HG03060 (cell line): ENCODE data around the gene RACK1.
"Not testable (repeated sequence)": the region's sequence is repeated elsewhere in the genome, so short reads cannot be mapped to it uniquely, and the experiment has no call there.

Experiments used
- ATAC-seq: cut with Tn5 transposase; IDR thresholded peaks from one replicate; pipeline ENCODE4 v1.9.1; 2021; ENCODE audit warnings: low read depth, moderate number of reproducible peaks; ENCODE audit not compliant: unreplicated experiment

The RACK1 gene

DNA sequence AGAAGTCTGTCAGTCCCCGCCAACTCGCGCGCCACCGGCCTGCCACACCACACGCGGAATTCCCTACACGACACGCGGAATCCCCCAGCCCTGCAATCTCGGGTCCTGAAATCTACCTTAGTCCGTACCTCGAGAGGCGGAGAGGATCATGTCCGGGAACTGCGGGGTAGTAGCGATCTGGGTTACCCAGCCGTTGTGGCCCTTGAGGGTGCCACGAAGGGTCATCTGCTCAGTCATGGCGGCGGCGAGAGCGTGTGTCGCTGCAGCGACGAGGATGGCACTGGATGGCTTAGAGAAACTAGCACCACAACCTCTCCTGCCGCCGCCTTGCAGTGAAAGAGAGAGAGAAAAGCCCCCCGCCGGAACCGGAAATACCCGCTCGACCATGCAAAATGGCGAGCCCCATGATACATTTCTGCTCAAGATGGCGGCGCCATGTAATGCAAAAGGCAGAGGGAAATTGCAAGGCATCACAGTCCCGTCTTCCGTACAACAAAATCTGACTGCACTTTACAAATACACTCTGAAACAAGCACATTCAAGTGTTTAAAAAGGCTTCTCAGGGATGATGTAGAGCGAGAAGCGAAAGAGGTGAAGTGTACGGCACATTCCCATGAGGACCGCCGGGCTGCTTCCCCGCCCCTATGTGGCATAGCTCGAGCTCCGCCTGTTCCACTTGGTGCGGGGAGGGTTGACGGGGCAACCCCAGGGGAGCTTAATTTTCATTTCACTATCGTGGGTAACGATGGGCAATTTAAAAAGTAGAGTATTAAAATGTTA, at the start of gene RACK1:
RACK1 (minus strand) TSS at position 343 of the 780 bp plus-strand sequence; CDS start at position 237, 106 bp downstream.
- ATAC-seq = peak; percentile 52

DNA sequence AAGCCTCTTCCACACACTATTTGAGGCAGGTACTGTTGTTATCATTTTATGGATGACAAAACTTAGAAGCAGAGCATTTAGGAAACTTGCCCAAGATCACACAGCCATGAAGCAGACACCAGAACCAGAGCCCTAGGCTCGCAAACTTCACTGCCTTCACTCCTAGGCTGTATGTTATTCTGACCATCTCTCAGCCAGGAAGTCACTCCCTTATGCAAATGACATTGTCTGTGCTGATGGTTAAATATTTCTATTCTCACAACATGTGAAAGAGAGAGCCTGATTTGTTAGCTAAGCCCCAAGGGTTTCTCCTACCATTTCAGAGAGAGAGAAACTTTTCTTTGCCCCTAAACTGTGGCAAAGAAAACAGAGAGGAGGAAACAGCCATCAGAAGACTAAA, 43.6 kb upstream of the RACK1 start:
- ATAC-seq = peak; percentile 44

DNA sequence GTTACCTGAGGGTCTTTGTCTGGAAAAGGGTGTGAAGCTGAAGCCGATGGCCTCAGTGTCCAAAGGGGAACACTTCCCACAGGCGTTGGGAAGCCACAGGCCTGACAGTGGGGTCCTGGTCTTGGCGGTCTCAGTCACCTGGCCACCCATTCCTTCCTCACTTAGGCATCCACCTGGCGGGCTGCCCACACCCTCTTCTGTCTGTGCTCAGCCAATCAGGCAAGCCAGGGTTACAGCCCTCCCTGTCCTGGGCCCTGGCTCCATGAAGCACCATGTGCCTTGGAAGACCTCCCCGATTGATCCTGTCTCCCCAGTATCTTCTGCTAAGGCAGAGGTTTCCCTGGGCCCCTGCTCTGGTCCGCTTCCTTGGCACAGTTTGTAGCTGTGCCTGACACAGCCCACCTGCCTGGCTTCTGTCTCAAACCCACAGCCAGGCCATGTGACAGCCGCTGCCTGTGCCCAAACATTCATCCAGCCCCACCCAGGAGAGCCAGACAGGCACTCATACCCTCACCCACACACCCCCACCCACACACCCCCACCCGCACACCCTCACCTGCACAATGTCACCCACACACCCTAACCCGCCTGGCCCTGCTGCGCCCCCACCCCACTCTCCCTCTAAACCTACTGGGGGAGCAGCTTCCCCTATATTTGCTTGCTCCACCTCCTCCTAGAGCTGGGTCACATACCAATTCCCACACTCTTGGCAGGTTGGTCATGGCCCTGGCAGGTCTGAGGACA, 42.4 kb upstream of the RACK1 start:
- not testable (repeated sequence) for ATAC-seq

DNA sequence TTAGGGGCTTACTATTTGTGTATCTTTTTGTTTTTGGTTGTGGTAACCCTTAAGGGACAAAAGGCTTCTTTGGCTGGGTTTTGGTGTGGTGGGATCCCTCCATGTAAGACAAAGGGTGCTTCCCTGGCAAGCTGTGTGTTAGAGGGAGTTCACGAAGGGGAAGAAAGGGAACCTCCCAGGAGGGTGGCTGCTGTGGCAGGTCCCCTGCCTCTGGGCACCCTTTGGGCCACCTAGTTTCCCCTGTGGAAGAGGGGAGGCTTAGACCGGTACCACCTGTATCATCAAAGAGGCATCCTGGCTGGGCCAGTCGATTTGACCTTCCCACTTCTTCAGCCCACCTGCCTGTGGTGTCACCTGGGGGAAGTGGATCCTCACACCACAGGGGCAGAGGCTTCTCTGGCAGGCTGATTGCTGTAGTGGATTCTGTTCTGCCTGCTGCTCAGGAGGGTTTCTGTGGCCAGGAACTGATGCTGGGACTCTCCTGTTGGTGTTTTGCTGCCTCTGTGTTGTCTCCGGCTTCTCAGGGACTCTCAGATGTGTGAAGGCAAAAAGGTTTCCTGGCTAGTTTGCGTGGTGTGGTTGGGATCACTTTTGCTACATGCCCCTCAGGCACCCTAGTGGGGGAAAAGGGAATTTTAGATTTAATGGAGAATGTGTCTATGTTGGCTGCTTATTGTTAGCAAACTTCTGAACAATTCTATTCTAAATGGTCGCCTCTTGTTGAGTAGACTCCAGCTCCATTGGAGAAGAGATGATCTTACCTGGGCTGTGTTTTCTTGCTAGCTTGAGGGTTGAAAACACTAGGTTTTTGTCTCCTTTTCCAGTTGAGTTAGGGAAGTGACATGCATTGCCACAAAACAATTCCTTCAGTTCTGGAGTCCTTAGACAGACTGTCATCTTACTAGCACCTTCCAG, 40.4 kb upstream of the RACK1 start:
- not testable (repeated sequence) for ATAC-seq

DNA sequence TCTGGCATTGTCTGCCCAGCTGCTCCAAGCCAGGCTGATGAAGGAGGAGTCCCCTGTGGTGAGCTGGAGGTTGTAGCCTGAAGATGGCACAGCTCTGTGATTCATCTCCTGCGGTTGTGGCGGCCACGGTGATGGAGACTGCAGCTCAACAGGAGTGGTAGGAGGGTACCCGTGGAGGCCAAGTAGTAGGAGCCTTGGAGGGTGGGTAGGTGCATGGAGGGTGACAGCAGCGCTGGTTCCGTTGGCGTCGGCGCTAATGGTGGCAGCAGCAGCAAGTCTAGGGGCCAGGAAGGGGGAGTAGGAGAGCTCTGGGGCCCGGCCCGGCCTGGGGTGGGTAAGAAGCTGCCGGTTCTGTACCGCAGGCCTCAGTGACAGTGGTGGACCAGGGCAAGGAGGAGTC, 39.6 kb upstream of the RACK1 start:
- no peak for ATAC-seq

DNA sequence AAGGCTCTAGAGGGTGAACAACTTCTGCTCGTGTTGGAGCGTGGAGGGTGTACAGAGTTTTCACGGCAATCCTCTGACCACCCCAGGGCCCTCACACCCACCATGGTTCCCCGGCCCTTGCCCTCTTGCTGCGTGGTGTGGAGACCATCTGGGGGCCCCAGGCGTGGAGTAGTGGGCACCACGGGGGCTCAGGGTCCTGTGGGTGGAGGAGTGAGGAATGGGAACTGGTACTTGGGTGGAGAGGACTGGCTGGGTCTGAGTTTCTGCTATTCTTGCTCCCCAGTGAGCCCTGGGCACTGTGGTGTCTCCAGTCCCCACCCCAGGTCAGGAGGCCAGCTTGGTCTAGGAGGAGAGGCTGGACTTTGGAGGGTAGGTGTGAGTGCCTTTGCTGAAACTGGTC, 39.2 kb upstream of the RACK1 start:
- ATAC-seq = no peak

DNA sequence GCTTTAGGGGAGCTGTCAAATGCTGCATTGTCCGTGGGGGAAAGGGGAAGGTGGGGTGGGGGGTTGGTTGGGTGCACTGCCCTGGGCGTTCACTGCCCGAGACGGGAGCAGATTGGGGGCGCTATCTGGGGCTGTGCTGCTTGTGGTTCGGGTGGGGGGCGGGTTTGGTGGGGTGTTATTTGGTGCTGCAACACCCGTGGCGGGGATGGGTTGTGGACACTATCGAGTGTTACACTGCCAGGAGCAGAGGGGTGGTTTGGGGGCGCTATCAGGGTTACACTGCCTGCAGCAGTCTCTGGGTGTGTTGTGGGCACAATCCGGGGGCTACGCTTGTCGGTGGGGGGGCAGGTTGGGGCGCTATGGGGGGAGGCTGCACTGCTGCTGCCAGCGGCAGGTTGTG, 38.7 kb upstream of the RACK1 start:
- not testable (repeated sequence) for ATAC-seq

DNA sequence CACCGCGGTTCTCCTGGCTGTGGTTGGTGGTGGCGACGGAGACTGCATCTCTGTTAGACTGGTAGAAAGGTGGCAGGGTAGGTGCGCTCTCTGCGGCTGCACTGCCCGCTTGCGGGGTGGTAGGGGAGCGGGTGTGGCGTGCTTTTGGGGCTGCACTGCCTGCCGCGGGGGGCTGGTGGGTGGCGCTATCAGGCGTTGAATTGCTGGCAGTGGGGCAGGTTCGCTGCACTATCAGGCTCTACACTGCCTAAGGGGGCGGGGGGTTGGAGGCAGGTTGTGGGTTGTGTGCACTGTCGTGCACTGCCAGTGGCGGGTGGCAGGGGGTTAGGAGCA, 38.2 kb upstream of the RACK1 start:
- ATAC-seq = no peak

DNA sequence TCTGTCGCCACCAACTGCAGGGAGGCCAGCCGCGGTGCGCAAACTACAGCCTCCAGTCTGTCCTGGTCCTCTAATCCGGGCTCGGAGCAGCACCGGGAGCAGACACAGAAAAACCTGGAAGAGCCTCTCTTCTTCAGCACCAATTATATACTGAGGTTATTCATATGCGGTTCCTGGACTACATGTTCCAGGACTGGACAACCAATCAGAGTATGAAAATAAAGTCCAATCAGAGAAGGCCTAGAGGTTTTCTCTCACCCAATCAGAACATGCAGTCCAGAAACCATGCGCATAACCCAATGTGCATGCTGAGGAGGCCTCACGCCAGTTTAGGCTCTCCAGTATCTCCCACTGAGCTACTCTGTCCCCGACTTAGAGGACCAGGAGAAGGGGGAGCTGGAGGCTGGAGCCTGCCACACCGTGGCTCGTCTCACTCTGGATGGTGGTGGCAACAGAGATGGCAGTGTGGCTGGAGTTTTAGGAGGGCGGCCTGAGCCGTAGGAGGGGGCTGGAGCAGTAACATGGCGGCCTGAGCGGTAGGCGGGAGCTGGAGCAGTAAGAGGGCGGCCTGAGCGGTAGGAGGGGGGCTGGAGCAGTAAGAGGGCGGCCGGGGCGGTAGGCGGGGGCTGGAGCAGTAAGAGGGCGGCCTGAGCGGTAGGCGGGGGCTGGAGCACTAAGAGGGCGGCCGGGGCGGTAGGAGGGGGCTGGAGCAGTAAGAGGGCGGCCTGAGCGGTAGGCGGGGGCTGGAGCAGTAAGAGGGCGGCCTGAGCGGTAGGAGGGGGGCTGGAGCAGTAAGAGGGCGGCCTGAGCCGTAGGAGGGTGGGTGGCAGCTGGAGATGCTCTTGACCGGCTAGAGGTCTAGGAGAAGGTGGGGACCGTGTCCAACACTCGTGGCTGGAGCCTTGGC, 37.6 kb upstream of the RACK1 start:
- ATAC-seq = no peak

DNA sequence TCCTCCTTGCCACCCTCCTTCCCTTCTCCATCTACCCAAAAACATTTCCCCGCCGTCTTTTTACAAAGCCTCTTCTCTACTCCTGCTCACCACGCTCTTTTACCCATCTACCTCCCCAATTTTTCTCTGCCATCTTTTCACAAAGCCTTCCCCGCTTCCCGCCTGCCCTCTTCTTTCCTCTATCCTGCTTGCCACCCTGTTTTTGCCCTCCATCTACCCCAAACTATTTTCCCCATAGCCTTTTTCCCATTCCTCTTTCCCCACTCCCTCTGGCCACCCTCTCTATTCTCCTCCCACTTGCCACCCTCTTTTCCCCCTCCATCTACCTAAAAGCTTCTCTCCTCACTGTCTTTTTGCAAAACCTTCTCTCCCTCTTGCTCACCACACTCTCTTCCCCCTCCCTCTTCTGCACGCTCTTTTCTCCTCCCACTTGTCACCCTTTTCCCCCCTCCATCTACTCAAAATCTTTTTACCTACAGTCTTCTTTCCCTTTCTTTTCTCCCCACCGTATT, 36.6 kb upstream of the RACK1 start:
- ATAC-seq = no peak

DNA sequence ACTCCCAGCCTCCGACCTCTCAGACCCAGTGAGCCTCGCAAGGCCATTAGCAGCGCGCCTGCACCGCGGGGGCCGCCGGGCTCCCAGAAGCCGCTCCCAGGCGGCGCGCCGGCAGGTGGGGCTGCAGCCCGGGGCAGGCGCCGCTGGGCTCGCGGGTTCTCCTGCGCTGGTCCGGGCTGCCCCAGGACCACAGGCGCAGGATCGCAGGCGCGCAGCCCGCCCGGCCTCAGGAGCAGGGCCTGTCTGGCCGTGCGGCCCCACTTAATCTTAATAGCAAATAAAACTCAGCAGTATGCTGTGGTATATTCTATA, 29.7 kb upstream of the RACK1 start:
- not testable (repeated sequence) for ATAC-seq

DNA sequence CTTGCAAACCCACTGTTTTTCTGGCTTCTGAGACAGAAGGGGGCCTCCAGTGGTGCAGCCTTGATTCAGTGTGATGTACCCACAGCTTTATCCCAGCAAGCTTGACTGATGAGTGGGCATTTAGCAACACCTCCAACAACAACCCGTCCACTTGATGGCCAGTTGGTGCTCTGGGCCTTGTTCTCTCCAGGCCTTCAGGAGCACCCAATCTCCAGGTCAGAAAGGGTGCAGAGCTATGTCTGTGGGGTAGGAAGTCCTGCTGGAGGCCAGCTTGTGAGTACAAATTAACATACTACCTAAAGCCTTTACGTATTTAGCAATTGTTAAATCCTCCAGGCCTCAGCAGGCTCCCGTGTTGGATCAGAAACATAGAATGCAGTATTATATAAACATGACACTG, 27.4 kb upstream of the RACK1 start:
- ATAC-seq = no peak

DNA sequence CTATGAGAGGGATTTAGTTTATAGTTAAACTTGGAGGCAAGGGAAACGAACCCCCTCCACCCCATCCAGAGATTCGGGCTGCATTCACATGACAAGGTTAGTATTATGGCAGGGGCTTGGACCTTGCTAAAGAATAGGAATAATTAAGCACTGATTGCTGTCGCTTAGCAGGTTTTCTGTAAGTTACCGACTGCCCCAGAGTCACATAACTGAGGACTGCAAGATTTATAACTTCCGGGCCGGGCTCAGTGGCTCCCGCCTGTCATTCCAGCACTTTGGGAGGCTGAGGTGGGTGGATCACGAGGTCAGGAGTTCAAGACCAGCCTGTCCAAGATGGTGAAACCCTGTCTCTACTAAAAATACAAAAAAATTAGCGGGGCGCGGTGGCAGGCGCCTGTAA, 24.2 kb upstream of the RACK1 start:
- not testable (repeated sequence) for ATAC-seq

DNA sequence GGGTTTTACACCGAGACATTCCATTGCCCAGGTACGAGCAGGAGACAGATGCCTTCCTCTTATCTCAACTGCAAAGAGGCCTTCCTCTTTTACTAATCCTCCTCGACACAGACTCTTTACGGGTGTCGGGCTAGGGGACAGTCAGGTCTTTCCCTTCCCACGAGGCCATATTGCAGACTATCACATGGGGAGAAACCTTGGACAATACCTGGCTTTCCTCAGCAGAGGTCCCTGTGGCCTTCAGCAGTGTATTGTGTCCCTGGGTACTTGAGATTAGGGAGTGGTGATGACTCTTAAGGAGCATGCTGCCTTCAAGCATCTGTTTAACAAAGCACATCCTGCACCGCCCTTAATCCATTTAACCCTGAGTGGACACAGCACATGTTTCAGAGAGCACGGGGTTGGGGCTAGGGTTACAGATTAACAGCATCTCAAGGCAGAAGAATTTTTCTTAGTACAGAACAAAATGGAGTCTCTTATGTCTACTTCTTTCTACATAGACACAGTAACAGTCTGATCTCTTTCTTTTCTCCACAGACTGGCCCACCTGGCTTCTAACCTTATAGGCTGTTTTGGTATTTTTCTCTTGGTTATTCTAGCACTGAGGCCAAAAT, 23.7 kb upstream of the RACK1 start:
- ATAC-seq = not testable (repeated sequence)

DNA sequence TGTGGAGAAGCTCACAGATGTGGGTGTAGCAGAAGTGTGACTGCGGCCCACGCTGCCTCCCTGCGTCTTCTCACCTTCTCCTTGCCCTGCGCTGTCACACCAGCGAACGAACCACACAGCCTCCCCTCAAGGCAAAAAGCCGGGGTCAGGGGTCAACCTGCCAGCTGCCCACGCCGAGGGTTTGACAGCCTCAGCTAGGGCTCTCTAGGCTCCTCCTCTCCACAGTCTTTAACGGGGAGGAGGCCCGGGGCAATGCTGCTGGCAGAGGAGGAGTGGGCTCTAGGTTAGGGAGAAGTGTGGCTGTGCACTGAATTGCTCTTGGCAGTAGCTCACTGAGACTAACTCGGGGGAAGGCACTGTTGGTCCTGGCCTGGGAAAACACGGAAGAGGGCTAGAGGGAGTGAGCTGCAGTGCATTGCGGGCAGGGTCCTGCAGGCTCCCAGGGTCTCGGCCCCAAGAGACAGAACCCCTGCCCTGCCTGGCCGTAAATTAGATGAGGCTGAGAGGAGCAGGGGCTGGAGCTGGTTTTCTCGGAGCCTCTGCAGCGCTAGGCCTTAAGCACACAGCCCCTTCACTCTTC, 21.5 kb upstream of the RACK1 start:
- no peak for ATAC-seq

DNA sequence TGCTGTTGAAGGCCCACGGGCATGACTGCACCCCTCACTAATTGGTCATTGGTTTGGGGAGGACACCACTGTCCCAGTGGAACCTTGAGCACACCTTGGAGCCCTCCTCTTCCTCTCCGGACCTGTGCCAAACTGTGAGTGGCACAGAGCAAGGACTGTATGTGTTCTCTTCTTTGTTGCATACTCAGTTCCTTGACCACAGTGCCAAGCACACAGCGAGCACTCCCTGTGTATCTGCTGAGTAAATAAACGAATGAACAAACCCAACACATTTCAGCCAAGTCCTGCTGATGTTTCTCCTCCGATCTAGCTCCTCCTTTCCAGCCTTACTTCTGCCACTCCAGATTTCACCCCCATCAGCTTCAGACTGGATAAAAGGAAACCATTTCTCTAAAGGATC, 19.9 kb upstream of the RACK1 start:
- ATAC-seq = no peak

DNA sequence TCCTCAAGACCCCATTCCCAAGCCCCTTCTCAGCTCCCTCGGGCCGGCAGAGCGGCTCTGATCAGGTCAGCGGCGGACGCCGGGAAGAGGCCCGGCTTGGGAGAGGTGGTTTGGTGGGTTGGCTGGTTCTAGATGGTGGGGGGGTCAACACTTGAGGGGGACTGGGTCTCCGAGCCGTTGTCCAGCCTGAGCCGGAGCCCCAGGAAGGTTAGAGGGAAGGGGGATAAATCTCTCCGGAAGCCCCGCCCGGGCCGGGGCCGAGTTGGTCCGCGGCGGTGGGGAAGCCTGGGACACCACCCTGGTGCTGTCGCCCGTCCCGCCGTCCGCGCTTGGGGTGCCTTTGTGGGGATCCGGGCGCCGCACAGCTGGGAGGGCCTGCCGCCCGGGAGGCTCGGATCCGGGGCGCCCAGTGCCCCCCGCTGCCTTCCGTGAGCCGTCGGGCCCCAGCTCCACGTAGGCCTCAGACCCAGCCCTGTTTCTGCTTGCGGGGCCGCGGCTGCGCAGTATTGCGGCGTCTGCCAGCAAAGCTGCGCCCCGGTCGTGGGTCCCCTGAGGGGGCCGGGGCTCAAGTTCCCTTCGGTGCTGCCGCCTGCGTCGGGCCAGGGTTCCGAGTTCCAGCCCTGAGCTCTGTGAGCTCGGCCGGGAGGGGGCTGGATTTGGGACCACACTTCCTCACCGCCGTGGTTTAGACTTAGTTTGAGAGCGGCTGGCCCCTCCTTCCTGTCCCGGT, 17.8 kb upstream of the RACK1 start:
- ATAC-seq = no peak

DNA sequence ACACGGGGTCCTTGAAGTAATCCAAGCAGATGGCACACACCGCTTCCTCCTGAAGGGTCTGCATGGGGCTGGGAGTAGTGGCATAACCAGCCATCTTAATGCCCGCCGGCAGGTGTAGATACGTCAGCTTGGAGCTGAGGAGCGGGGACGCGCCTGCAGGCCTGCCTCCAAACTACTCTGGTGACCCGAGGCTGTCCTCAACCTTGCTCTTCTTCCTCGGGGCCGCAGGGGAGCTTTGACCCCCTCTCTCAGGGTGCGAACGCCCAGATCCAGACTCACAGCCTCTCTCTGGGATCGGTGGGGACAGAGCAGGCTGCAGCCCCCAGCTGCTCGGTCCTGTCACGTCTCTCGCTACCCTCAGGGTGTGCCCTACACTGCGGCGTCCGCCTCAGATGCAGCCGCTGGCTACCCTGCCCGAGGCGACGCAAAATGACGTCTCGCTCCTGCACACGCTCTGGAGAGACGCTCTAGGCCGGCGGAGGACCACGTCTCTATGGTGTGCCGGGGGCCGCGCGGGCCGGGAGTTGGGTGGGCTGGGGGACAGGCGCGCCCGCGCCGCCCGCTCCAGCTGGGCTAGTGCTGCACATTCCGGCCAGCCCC, 17.1 kb upstream of the RACK1 start, which contains the start of gene TRIM52:
TRIM52 (minus strand) TSS at position 424 of the 600 bp plus-strand sequence; CDS start at position 94, 330 bp downstream.
- ATAC-seq = peak; percentile 55
